K562 (cell line): ENCODE measurements around the gene MYL9. TPM values are rescaled to one million over a fixed set of nuclear protein-coding genes. Genes with fewer than 3 reads are reported as not detected.
A peak's percentile ranks its signal among the peaks of the same experiment; 100 is the strongest.

ENCODE experiments used
- ARID4B ChIP-seq: sonication (generic); formaldehyde crosslinking; IDR thresholded peaks from 2 replicates; pipeline ENCODE4 v1.8.0; 2022; ENCODE audit warnings: mild to moderate bottlenecking, missing genetic modification reagents
- BCOR ChIP-seq: fragments of 450-650 bp; IDR thresholded peaks from 2 replicates; pipeline ENCODE4 v1.6.1; 2016
- FUS ChIP-seq: fragments of 200-400 bp; formaldehyde crosslinking; optimal IDR thresholded peaks from 2 replicates; pipeline ENCODE3; 2017; ENCODE audit warnings: low read depth, low read length
- GTF3C2 ChIP-seq: IDR thresholded peaks from 3 replicates; pipeline ENCODE4 v1.6.1; 2011; ENCODE audit warnings: borderline replicate concordance, mild to moderate bottlenecking, moderate library complexity; ENCODE audit not compliant: insufficient read length; ENCODE audit errors: extremely low read depth
- JUNB ChIP-seq: fragments of 450-650 bp; formaldehyde crosslinking; conservative IDR thresholded peaks from 2 replicates; pipeline ENCODE4 v1.4.0; 2020; ENCODE audit warnings: mild to moderate bottlenecking
- KLF6 ChIP-seq: fragments of 250-450 bp; sonication (Bioruptor Pico); IDR thresholded peaks from 2 replicates; pipeline ENCODE4 v1.4.0; 2020; ENCODE audit warnings: mild to moderate bottlenecking, moderate library complexity, borderline replicate concordance
- MYC ChIP-seq, 2 experiments: fragments of 250-450 bp in 1 of 2; sonication (Bioruptor Pico) in 1 of 2; IDR thresholded peaks; 2 replicates each; pipeline versions ENCODE4 v1.5.1 to v1.6.1; 2012 to 2021; ENCODE audit warnings: low read depth in 2 of 2, borderline replicate concordance in 1 of 2, improper control_type of control experiment in 1 of 2, low read length in 1 of 2, mild to moderate bottlenecking in 1 of 2, moderate library complexity in 1 of 2
- NFRKB ChIP-seq: fragments of 450-650 bp; IDR thresholded peaks from 2 replicates; pipeline ENCODE4 v1.6.1; 2016; ENCODE audit warnings: low read depth
- POLR3A ChIP-seq: IDR thresholded peaks from 2 replicates; pipeline ENCODE4 v1.6.1; 2011; ENCODE audit warnings: borderline replicate concordance, mild to moderate bottlenecking, moderate library complexity; ENCODE audit not compliant: insufficient read length, insufficient read depth; ENCODE audit errors: extremely low read depth
- RFX7 ChIP-seq: fragments of 250-450 bp; sonication (Bioruptor Pico); IDR thresholded peaks from 2 replicates; pipeline ENCODE4 v1.5.1; 2021; ENCODE audit warnings: mild to moderate bottlenecking
- SAP30 ChIP-seq: fragments of 200-600 bp; sonication (generic); IDR thresholded peaks from 2 replicates; pipeline ENCODE4 v1.6.1; 2012; ENCODE audit warnings: borderline replicate concordance, low read depth, mild to moderate bottlenecking, moderate library complexity, low read length, control low read depth, inconsistent platforms; ENCODE audit not compliant: insufficient read depth, poor library complexity, severe bottlenecking
- SMARCE1 ChIP-seq: fragments of 450-650 bp; IDR thresholded peaks from 2 replicates; pipeline ENCODE4 v1.7.1; 2016; ENCODE audit warnings: mild to moderate bottlenecking
- SRSF3 ChIP-seq: fragments of 200-400 bp; formaldehyde crosslinking; IDR thresholded peaks from 2 replicates; pipeline ENCODE4 v1.6.1; 2016; ENCODE audit warnings: mild to moderate bottlenecking, low read length, moderate library complexity; ENCODE audit not compliant: insufficient read depth
- YY1 ChIP-seq, 3 experiments: IDR thresholded peaks; 2 replicates each; pipeline ENCODE4 v1.6.1; 2011; ENCODE audit warnings: low read length in 2 of 3, mild to moderate bottlenecking in 2 of 3, moderate library complexity in 2 of 3, borderline replicate concordance in 1 of 3, control low read depth in 1 of 3, low read depth in 1 of 3; ENCODE audit not compliant: insufficient read depth in 3 of 3, insufficient replicate concordance in 2 of 3, control insufficient read depth in 1 of 3, insufficient read length in 1 of 3; ENCODE audit errors: extremely low read depth in 1 of 3
- ZNF639 ChIP-seq, 2 experiments: fragments of 200-800 bp in 1 of 2; sonication (Bioruptor generic) in 1 of 2; sonication (generic) in 1 of 2; formaldehyde crosslinking in 1 of 2; IDR thresholded peaks in 1 of 2; conservative IDR thresholded peaks in 1 of 2; 2 replicates each; pipeline versions ENCODE4 v1.5.0 to v1.6.1; 2016 to 2020; ENCODE audit warnings: missing compliant biosample characterization in 1 of 2, missing genetic modification characterization in 1 of 2, missing genetic modification reagents in 1 of 2
- ZNF717 ChIP-seq: fragments of 250-450 bp; sonication (Bioruptor Pico); IDR thresholded peaks from 2 replicates; pipeline ENCODE4 v1.5.0; 2021
- polyA plus RNA-seq, 8 experiments: library from polyadenylated mRNA; depleted of rRNA in 4 of 8; stranded (reverse) in 5 of 8; unstranded in 3 of 8; fragments of >200 nt; fragmentation: Nextera tagmentation in 2 of 8; fragmentation: Illumina TruSeq in 1 of 8; extraction: Ambion mirVana in 2 of 8; extraction: Trizol in 1 of 8; gene quantifications; 2 replicates each; pipeline versions ENCODE4 v1.2.1 to v1.2.3, GENCODE V29; 2011 to 2014; ENCODE audit warnings: inconsistent platforms in 1 of 8, missing spikeins in 1 of 8
- total RNA-seq, 7 experiments: library from RNA; depleted of rRNA in 6 of 7; stranded (reverse); fragments of >200 nt in 6 of 7; fragmentation: Illumina TruSeq in 2 of 7; extraction: Trizol in 2 of 7; gene quantifications; 2 replicates each; pipeline versions ENCODE4 v1.2.1 to v1.2.3, GENCODE V29; 2011 to 2021; ENCODE audit warnings: low replicate concordance in 1 of 7

Gene MYL9
- total and polyA plus RNA-seq, 9 of the 15 experiments (the other 6 are each of a cell fraction or from before 2014, with no cell fraction given), result 0.11 to 3.2 (median 0.81) TPM; not detected in 1

- TF ChIP-seq MYC (IDR thresholded peaks at IDR 0.05; ENCODE audit: low read depth, low read length), result peak; percentile 91
- peak; percentile 66; the same call in 1 of the 2 replicates for TF ChIP-seq MYC (CRISPR knock-in tag; IDR thresholded peaks at IDR 0.05; ENCODE audit: borderline replicate concordance, low read depth)
- TF ChIP-seq SAP30, result peak; percentile 67
- peak; percentile 16; the same call in 1 of the 2 replicates for TF ChIP-seq ARID4B (CRISPR knock-in tag)
- peak in 1 of 3 experiments; percentile 48 for TF ChIP-seq YY1 (IDR thresholded peaks at IDR 0.05; ENCODE audit: borderline replicate concordance in 1 of 3, control insufficient read depth in 1 of 3, extremely low read depth in 1 of 3, insufficient read depth in 3 of 3, insufficient read length in 1 of 3, insufficient replicate concordance in 2 of 3, low read depth in 1 of 3, low read length in 2 of 3)
- TF ChIP-seq FUS, result no peak
- peak; percentile 62; the same call in 1 of the 2 replicates for TF ChIP-seq SMARCE1
- TF ChIP-seq NFRKB, result no peak
- TF ChIP-seq SRSF3, result no peak
- no peak for TF ChIP-seq ZNF639 (CRISPR knock-in tag; conservative IDR thresholded peaks at IDR 0.05 in 1 of 2, IDR thresholded peaks at IDR 0.05 in 1 of 2)
- no peak for TF ChIP-seq KLF6 (CRISPR knock-in tag)
- no peak for TF ChIP-seq GTF3C2
- TF ChIP-seq RFX7 (CRISPR knock-in tag), result no peak
- no peak for TF ChIP-seq JUNB
- no peak for TF ChIP-seq ZNF717 (CRISPR knock-in tag)
- TF ChIP-seq BCOR, result peak; percentile 74
- TF ChIP-seq POLR3A, result no peak
These were observed 33.2 kb downstream of the MYL9 start (continued) for GRCh38 chr20:36574366-36575135.
